Epidermal melanocyte (primary cell): ENCODE measurements around the gene C10orf105.

ENCODE experiments used
- DNase-seq: peaks from one replicate; pipeline ENCODE4 v3.0.0; 2011; ENCODE audit warnings: low spot score; ENCODE audit not compliant: insufficient read length

C10orf105 gene

DNA sequence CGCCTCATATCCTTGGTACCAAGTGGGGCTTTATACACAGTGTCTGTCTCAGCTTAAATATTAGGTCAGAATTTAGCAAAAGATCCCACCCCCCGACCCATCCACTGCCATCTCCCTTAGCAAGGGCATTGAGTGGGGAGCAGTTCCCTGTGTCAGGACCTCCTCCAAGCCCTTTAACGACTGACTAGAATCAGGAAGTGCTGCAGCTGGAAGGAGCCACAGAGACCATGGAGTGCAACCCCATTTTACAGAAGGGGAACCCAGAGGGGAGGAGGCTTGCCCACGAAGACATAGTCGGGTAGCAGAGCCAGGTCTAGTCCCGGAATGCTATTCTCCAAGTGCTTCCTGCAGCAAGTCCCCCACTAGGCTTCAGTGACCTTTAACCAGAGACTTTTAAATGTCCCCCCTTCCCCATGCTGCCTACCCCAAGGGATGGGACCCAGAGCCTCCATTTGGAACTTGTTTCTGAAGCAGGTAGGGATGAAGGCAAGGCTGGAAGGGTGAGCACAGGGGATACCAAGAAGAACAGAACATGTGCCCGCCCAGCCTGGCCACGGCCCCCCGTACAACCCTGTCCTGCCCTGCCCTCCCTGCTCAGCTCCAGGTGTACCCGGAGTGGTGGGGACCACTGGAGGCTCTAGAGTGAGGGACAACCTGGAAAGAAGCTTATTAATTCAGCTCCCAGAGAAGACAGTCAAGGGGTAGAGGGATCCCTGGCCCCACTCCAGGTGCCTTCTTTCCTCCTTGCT lies 41.3 kb downstream of the C10orf105 start:
- DNase-seq: no peak

DNA sequence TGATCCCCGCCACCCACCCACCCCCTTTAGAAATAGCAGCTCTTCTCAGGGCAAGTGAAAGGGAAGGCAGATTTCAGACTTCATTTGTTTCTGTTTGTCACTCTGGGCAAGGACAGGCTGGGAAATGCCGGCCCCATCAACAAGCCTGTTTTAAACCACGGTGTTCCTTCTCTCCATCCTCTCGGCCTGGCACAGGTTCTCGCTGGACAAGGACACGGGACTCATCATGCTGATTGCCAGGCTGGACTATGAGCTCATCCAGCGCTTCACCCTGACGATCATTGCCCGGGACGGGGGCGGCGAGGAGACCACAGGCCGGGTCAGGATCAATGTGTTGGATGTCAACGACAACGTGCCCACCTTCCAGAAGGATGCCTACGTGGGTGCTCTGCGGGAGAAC lies 42.3 kb downstream of the C10orf105 start:
- DNase-seq: no peak

DNA sequence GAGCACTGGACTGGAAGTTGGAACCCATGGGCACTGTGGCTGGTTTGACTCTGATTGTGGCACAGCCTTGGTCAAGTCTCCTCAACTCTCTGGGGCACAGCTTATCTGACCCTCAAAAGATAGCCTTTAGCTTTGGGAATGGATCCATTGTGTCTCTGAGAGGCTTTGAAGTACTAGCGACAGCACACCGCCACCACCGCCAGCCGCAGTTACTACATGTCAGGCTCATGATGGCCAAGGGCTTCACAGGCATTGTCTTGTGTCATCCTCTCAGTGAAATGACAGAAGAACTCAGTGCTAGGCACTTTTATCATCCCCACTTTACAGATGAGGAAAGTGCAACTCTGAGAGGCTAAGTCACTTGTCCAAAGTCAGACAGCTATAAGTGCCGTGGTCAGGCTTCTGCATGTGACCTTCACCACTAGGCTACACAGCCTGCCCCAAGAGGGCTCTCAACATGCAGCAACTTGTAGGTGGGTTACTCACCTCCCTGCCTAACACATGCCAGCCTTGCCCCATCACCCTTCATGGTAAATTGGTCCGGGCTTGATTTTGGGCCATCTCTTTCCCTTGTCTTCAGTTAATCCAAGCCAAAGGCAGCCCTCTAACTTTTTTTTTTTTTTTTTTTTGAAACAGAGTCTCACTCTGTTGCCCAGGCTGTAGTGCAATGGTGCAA lies 44.1 kb downstream of the C10orf105 start:
- DNase-seq: no peak

DNA sequence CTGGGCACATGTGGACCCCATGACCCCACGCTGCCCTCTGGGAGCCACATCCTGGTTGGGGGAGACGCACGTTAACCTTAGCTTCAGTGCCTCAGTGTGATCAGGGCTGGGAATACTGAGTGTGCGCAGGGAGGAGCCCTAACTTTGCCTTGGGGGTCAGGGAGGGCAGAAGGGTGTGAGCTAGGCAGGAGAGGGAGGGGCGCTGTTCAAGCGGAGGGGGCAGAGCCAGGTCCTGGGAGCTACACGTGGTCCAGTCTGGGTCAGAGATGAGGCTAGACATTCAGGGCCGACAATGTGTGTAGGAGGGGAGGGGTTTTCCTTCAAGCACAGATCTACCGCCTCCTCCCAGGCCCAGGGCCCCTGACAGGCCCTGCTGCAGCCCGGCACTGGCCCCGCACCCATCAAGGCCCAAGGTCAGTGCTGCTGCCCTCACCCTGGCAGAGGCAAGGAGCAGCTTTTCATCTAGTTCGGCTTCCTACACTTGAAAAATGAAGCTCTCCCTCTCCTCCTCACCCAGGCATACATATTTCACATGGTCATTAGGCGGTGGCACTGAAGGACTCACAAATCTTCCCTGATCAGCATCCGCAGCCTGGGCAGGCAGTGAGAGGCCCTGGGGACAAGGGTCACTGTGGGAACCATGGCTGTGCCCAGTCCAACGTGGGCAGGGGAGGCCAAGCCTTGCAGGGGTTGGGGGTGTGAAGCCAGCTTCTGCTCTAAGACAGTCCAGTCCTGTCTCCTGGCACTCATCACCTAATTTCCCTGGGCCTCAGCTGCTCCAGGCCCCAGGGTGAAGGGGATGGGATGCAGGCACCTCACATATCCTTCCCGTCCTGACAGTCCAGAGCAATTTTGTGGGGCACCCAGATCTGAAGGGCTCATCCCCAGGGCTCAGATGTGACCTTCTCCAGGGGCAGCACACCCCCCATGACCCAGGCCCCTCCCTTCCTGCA lies 47.3 kb downstream of the C10orf105 start:
- DNase-seq: no peak

DNA sequence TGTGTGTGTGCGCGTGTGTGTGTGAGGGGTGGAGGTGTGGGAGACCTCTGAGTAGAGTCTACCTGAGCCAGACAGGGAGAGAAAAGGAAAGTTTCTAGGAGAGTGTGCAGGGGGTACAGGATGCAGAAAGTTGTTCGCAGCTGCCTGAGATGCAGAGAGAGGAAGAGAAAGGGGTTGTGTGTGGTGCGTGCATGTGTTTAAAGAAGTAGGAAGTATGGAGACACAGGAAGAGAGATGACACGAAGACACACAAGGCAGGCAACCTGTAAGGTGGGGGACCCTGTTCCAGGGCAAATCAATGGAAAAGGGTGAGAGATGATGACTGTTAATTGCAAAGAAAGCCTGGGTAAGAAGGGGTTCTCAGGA lies 52.2 kb downstream of the C10orf105 start:
- no peak for DNase-seq

DNA sequence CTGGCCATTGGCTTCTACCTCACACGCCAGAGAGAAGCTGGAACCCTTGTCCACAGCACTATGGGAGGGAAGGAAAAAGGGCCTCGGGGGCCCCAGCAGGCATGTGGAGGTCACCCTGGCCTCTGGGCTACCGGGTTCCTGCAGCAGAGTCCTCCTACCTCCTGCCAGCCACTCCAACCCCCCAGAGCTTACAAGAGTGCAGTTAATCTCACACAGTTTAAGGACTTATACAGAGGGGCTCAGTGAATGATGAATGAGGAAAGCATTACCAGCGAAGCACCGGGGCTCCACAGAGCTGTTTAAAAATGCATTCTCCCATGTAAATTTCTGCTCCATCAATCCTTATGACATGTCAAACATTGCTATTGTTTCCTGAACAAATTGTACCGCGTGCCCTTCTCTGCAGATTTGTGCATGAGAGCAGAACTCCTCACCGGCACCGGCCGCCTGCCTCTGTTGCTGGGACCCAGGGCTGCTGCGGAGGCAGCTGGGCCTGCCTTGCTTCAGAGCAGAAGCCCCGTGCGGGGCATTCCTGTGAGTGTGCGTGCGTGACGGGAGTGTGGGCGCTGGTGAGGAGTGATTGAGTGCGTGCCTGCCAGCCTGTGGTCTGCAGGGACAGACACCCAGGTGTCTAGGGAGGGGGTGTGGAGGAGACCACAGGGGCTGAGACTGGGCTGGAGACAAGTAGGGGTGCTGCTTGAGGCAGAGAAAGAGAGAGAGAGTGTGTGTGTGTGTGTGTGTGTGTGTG lies 52.8 kb downstream of the C10orf105 start:
- DNase-seq: no peak

DNA sequence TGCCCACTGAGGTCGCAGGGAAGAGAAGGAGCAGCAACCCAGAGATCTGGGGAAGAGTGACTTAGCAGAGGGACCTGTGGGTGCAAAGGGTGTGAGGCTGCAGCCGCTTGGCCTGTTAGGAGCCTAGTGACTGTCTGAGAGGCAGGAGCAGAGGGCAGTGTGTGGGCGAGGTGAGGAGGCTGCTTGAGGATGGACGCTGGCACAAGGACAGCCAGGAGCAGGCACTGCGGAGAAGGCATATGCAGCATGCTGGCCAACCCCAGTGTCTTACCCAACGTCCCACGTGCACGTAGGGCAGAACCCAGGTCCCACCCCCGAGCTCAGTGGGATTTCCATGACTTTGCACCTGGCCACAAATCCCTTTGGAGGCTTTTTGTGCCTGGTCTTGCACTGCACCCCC lies 54.1 kb downstream of the C10orf105 start:
- DNase-seq: no peak

DNA sequence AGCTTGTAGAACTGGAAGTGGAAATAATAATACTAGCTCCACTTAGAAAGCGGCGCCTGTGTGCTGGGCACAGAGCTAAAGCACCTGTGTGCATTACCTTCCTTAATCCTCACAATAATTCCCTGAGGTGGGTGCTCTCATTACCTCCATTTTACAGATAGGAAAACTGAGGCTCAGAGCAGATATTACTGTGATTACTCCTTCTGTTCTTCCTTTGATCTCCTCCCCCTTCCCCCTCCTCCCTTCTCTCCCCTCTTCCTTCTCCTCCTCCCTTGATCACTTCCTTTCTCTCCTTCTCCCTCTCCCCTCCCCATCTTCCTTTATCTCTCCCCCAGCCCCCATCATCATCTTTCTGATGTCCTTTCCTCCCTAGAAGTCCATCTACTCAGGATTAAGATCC lies 55.0 kb downstream of the C10orf105 start:
- no peak for DNase-seq

DNA sequence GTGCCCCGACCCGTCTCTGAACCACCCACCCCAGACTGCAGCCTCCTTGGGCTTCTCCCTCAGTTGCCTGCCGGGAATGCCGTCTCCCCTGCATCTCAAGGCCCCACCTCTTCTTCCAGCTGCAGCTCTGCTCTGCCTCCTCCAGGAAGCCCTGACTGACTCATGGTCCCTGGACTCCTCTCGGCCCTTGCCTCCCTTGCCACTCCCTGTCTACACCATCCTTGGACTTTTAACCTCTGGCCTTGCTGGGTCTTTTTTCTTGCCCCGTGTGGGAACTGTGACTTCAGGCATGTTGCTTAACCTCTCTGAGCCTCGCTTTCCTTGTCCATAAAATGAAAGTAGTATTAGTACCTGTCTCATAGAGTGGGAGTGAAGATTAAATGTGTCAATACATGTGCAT lies 56.3 kb downstream of the C10orf105 start:
- DNase-seq: no peak

DNA sequence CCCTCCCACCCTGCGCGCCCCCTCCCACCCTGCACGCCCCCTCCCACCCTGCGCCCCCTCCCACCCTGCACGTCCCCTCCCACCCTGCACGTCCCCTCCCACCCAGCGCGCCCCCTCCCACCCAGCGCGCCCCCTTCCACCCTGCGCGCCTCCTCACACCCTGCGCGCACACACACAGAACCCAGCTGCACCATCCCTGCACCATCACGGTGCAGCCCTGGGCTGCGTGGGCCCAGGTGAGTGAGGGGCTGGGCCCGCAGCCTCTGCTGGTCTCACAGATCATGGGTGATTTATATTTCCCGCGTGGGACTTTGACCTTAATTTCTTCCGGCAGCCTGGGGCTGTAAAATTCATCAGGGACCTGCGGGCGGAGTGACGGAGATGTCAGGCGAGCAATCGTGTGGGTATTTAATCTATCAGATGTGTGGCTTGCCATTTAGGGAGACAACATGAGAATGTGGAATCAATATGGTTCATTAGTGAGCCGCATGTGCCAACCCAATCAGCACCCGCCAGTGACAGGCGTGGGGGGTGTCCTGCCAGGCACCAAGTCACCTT lies 57.7 kb downstream of the C10orf105 start:
- no peak for DNase-seq
